LHCN-M2 (cell line): ENCODE results near the gene KCNQ1. TPM values are rescaled to one million over a fixed set of nuclear protein-coding genes. Genes with fewer than 3 reads are reported as not detected.

ENCODE experiments used
- DNase-seq: peaks from one replicate; pipeline ENCODE4 v3.0.0-alpha.2; 2012; ENCODE audit warnings: low read depth
- total RNA-seq: library from RNA; depleted of rRNA; stranded (reverse); fragments of >200 nt; gene quantifications from 2 replicates; pipeline ENCODE4 v1.2.3, GENCODE V29; 2014

Gene KCNQ1
- total RNA-seq, 1 experiment from 2014 or later = not detected

GRCh38 chr11:2694495-2694894 is 249.7 kb downstream of the KCNQ1 start:
- no peak for DNase-seq

DNA sequence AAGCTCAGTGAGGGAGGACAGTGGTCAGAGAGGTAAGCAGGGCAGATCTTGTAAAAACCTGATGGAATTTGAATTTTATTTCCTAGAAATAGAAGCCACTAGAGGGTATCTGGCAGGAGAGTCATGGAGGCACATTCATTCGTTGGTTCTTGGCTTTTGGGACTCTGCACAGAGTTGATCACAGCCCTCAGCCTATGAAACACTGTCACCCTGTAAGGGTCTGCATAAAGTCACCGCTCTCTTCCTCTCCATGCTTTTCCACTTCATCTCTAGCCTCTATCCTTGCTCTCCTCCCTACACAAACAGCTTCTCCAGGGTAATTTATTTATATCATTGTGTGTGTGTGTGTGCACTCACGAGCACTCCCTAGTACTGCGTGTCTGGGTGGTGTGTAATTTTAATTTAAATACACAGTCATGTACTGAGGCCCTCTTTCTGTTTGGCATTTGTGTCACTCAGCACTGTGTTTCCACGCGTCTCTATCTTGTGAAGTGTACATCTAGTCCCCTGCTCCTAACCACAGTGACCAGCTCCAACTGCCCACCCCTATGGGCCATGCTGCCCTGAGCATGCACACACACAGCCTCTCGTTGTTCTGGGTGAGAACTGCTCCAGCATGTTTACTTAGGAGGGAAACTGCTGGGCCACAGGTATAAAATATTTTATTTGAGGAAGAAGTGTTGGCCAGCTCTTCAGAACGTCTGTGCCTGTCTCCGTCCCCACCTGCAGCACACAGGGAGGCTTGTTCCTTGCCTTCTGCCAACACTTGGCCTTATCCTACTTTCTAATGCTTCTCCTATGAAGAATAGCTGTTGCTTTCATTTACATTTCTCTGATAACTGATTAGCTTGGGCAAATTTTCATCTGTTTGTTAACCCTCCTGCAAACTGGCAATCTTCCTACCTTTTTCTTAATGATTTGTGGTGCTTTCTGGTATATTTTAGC is 250.5 kb downstream of the KCNQ1 start:
- no peak for DNase-seq

- DNase-seq = no peak
These were observed 251.6 kb downstream of the KCNQ1 start for GRCh38 chr11:2696455-2696854.

GRCh38 chr11:2697866-2698265 is 253.1 kb downstream of the KCNQ1 start:
- peak; percentile 27 for DNase-seq

DNA sequence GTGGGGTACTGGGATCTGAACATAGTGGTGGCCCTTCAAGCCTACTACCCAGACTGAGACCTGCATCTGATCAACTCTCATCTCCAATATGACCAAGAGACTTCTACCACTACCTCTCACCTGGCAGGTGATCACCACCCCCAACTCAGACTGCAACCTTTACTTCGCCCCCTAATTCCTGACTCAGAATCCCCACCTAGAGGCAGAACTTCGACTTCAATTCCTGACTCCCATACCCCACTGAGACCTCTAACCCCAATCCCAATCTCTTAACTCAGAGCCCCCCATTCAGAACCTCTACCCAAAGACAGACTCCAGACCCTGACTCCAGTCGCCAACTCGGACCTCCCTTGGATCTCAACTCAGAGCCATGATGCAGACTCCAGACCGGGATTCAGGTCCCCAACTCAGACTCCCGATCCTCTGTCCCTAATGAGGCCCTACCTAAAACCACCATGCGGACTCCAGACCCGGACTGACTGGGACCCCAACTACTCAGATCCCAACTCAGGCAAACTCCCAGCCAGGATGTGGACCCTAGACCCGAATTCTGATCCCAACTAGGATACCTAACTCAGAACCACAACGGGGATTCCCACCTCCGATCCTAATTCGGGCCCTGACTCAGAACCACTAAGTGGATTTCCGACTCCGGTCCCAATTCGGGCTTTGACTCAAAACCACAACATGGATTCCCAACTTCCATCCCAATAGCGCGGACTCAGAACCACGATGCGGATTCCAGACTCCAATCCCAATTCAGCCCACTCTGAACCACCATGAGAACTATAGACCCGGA is 253.8 kb downstream of the KCNQ1 start:
- peak; percentile 7 for DNase-seq

DNA sequence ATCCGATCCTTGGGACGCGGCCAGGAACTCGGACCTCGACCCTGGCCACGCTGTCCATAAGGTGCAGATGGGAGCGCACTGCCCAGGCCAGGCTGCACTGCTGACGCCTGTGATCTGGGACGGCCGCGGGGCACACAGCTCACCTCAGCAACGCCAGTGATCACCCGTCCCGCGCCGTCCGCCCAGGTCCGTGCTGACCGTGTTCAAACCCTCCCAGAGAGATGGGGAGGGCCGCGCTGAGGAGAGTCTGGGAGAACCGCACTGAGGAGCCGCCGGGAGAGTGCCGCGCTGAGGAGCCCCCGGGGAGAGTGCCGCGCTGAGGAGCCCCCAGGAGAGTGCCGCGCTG is 254.3 kb downstream of the KCNQ1 start:
- DNase-seq = peak; percentile 3

GRCh38 chr11:2699531-2700414 is 255.0 kb downstream of the KCNQ1 start, which contains the start of gene KCNQ1OT1:
Gene KCNQ1OT1, minus strand, starts transcription at chr11:2699994.
- DNase-seq = peak; percentile 85

- peak; percentile 20 for DNase-seq
These were observed 255.8 kb downstream of the KCNQ1 start for GRCh38 chr11:2700415-2701211.

DNA sequence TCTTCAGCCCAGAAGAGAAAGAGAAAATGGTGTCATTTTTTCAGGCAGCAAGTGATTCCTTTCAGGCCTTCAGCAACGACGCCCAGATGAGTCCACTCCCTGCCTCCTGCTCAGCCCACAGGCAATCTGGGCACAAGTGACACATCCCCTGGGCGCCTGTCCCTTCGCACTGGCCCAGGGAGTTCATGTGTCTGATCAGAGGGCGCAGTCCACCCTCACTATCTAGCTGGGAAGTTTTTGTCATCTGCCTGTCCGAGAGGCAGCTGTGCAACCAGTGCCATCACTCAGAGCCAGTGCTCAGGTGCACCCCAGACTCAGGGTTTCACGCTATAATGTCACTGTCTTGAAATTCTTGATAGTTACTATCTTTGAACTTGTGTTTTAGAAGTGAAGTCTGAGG is 256.4 kb downstream of the KCNQ1 start:
- DNase-seq = no peak

- no peak for DNase-seq
These were observed 257.2 kb downstream of the KCNQ1 start for GRCh38 chr11:2701898-2702434.

- DNase-seq = no peak
These were observed 258.1 kb downstream of the KCNQ1 start for GRCh38 chr11:2702771-2703362.

DNA sequence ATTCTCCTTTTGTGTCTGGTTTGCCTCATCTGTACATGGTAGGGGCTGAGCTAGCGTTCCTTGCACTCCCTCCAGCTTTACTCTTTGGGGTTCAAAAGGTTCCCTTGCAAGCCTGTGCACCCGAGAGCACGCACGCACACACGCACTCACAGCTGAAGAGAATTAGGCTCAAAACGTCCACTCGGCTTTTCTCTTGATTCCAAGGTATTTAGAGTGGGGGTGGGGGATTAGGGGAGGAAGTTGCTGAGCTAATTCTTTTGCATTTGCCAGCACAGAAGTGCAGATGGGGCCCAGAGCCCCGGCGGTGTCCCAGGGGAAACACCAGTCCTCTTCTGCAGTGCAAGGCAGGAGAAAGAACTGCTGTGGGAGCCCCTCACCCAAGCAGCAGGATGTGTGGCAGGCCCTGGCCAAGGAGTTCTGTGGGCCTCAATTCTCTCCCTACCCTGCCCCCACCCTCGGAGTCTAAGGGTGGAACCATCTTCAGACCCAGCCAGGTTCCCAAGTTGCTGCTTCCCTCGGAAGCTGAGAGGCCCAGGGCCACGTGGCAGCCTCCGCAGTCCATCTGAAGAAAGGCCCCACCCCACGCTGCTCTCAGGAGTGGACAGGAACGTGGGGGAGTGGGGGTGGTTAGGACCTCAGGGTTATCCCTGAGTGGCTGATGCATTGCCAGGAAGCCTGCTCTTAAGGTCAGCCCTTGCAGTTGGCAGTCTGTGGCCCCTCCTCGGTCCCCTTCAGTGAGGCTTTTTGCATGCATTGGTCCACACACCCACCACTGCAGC is 258.7 kb downstream of the KCNQ1 start:
- no peak for DNase-seq

GRCh38 chr11:2704356-2704755 is 259.5 kb downstream of the KCNQ1 start:
- no peak for DNase-seq

DNA sequence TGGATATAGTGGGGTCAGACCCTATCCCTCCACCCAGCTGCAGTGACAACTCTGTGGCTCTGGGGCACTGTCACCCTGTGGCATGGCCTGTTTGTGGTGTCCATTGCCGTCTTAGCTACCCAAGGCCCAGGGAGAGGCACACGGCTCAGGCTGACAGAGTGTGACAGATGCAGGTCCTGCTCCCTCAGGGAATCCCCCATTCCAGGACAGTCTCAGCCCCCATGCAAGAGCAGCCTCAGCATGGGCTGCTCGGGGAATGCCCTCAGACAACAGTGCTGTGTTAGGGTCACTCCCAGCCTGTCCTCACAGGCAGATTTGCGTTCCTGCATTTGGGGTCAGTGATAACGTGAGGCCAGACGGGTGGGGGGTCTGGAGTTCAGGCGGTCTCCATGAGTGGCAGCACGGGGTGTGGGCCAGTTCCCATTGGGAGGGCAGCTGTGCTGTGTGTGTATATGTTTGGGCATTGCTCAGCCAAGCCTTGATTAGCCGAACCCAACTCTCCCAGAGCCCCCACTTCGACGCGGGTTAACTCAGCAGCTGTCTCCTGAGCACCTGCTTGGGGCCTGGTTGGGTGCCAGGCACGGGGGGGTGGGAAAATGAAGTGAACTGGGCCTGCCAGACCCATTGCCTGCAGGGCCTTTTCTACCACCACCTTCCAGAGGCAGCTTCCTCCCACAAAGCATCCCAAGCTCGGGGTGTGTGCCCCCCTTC is 260.2 kb downstream of the KCNQ1 start:
- DNase-seq = peak; percentile 44

GRCh38 chr11:2706321-2706720 is 261.5 kb downstream of the KCNQ1 start:
- no peak for DNase-seq

GRCh38 chr11:2707736-2708135 is 262.9 kb downstream of the KCNQ1 start:
- no peak for DNase-seq

DNA sequence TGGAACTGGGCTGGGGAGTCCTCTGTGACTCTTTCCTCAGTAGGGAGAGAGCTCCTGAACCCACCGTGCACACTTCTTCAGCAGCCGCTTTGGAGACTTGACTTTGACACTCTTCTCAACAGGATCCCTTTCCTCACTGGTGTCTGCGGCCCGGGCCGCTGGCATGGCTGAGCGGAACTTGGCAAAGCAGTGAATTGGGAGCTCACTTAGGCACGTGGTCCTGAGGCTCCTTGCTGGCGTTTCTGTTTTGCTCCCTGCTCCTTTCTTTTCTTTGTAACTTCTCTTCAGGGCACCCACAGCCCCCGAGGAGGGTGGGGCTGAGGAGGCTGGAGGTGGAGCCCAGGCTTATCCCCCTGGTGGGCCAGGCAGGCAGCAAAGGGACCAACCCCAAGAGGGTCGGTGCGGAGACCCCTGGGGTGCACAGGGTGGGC is 263.4 kb downstream of the KCNQ1 start:
- DNase-seq = no peak

DNA sequence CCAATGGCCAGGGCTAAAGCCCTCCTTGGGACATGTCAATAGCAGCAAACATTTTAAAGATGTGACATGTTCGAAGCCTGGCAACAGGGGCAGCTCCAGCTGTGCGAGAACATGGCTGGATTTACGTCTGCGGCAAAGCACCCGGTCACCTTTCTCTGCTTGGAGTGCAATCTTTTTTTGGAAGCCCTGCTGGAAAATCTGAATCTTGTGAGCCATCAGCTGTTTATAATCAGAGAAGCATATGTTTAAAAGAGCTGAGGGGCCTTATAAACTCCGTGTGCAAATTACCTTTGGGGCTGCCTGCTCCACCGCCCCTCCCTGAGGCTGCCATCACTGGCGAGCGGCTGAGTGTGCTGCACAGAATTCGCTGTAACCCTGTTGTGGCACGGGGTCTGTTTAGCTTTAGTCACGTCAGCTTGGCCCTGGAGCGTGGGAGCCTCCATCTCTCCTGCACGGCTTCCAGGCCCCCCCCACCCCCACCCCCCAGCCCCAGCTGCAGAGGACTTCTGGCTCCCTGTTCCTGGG is 264.0 kb downstream of the KCNQ1 start:
- no peak for DNase-seq
